ENCODE results near the gene ADAMTSL5. TPM values are rescaled to one million over a fixed set of nuclear protein-coding genes. Genes with fewer than 3 reads are reported as not detected.

The ADAMTSL5 gene
- total and polyA plus RNA-seq, 2 of the 13 experiments (the other 11 are each of a cell fraction or from before 2014, with no cell fraction given), result 0.60 to 2.7 TPM

DNA sequence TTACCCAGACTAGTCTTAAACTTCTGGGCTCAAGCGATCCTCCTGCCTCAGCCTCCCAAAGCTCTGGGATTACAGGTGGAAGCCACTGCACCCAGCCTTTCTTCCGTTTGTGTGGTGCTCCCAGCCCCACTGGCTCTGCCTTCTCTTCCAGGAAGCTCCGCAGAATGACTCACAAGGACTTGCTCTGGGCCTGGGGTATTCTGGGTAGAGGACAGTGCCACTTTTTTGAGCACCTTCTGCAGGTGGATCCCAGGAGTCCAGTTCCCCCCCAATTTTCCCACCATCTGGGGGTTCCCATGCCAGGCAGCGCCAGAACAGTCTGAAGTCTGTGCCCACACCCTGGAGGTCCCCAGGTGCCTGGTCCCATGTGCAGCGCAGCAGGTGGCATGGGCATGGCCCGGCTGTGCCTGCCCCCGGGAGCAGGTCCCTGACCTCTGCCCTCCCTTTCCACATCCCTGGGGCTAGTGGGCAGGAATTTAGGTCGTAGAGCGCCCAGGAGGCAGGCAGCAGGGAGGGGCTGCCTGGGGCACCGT is 20.3 kb downstream of the ADAMTSL5 start (continued):
- TF ChIP-seq, protein P1, sequence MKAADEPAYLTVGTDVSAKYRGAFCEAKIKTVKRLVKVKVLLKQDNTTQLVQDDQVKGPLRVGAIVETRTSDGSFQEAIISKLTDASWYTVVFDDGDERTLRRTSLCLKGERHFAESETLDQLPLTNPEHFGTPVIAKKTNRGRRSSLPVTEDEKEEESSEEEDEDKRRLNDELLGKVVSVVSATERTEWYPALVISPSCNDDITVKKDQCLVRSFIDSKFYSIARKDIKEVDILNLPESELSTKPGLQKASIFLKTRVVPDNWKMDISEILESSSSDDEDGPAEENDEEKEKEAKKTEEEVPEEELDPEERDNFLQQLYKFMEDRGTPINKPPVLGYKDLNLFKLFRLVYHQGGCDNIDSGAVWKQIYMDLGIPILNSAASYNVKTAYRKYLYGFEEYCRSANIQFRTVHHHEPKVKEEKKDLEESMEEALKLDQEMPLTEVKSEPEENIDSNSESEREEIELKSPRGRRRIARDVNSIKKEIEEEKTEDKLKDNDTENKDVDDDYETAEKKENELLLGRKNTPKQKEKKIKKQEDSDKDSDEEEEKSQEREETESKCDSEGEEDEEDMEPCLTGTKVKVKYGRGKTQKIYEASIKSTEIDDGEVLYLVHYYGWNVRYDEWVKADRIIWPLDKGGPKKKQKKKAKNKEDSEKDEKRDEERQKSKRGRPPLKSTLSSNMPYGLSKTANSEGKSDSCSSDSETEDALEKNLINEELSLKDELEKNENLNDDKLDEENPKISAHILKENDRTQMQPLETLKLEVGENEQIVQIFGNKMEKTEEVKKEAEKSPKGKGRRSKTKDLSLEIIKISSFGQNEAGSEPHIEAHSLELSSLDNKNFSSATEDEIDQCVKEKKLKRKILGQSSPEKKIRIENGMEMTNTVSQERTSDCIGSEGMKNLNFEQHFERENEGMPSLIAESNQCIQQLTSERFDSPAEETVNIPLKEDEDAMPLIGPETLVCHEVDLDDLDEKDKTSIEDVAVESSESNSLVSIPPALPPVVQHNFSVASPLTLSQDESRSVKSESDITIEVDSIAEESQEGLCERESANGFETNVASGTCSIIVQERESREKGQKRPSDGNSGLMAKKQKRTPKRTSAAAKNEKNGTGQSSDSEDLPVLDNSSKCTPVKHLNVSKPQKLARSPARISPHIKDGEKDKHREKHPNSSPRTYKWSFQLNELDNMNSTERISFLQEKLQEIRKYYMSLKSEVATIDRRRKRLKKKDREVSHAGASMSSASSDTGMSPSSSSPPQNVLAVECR (CRISPR knock-in tag; IDR thresholded peaks at IDR 0.05; ENCODE audit: borderline replicate concordance), result 0 out of 2 replicates have a peak, but pooled peaks have one; percentile 30
- TF ChIP-seq ZC3H13 (CRISPR knock-in tag; IDR thresholded peaks at IDR 0.05), result no peak
- TF ChIP-seq POLR2A (IDR thresholded peaks at IDR 0.05; ENCODE audit: insufficient read depth in 1 of 2, low read depth in 2 of 2, low read length in 2 of 2), result peak in 1 of 2 experiments; percentile 42; a peak in 2 of 4 replicates
- TF ChIP-seq ZNF747 (CRISPR knock-in tag; IDR thresholded peaks at IDR 0.05; ENCODE audit: borderline replicate concordance), result 0 out of 2 replicates have a peak, but pooled peaks have one; percentile 34
- TF ChIP-seq, protein P2, sequence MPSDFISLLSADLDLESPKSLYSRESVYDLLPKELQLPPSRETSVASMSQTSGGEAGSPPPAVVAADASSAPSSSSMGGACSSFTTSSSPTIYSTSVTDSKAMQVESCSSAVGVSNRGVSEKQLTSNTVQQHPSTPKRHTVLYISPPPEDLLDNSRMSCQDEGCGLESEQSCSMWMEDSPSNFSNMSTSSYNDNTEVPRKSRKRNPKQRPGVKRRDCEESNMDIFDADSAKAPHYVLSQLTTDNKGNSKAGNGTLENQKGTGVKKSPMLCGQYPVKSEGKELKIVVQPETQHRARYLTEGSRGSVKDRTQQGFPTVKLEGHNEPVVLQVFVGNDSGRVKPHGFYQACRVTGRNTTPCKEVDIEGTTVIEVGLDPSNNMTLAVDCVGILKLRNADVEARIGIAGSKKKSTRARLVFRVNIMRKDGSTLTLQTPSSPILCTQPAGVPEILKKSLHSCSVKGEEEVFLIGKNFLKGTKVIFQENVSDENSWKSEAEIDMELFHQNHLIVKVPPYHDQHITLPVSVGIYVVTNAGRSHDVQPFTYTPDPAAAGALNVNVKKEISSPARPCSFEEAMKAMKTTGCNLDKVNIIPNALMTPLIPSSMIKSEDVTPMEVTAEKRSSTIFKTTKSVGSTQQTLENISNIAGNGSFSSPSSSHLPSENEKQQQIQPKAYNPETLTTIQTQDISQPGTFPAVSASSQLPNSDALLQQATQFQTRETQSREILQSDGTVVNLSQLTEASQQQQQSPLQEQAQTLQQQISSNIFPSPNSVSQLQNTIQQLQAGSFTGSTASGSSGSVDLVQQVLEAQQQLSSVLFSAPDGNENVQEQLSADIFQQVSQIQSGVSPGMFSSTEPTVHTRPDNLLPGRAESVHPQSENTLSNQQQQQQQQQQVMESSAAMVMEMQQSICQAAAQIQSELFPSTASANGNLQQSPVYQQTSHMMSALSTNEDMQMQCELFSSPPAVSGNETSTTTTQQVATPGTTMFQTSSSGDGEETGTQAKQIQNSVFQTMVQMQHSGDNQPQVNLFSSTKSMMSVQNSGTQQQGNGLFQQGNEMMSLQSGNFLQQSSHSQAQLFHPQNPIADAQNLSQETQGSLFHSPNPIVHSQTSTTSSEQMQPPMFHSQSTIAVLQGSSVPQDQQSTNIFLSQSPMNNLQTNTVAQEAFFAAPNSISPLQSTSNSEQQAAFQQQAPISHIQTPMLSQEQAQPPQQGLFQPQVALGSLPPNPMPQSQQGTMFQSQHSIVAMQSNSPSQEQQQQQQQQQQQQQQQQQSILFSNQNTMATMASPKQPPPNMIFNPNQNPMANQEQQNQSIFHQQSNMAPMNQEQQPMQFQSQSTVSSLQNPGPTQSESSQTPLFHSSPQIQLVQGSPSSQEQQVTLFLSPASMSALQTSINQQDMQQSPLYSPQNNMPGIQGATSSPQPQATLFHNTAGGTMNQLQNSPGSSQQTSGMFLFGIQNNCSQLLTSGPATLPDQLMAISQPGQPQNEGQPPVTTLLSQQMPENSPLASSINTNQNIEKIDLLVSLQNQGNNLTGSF (CRISPR knock-in tag; IDR thresholded peaks at IDR 0.05), result no peak
- TF ChIP-seq, protein P3, sequence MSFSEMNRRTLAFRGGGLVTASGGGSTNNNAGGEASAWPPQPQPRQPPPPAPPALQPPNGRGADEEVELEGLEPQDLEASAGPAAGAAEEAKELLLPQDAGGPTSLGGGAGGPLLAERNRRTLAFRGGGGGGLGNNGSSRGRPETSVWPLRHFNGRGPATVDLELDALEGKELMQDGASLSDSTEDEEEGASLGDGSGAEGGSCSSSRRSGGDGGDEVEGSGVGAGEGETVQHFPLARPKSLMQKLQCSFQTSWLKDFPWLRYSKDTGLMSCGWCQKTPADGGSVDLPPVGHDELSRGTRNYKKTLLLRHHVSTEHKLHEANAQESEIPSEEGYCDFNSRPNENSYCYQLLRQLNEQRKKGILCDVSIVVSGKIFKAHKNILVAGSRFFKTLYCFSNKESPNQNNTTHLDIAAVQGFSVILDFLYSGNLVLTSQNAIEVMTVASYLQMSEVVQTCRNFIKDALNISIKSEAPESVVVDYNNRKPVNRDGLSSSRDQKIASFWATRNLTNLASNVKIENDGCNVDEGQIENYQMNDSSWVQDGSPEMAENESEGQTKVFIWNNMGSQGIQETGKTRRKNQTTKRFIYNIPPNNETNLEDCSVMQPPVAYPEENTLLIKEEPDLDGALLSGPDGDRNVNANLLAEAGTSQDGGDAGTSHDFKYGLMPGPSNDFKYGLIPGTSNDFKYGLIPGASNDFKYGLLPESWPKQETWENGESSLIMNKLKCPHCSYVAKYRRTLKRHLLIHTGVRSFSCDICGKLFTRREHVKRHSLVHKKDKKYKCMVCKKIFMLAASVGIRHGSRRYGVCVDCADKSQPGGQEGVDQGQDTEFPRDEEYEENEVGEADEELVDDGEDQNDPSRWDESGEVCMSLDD (CRISPR knock-in tag; IDR thresholded peaks at IDR 0.05; ENCODE audit: borderline replicate concordance), result no peak
- TF ChIP-seq, protein P4, sequence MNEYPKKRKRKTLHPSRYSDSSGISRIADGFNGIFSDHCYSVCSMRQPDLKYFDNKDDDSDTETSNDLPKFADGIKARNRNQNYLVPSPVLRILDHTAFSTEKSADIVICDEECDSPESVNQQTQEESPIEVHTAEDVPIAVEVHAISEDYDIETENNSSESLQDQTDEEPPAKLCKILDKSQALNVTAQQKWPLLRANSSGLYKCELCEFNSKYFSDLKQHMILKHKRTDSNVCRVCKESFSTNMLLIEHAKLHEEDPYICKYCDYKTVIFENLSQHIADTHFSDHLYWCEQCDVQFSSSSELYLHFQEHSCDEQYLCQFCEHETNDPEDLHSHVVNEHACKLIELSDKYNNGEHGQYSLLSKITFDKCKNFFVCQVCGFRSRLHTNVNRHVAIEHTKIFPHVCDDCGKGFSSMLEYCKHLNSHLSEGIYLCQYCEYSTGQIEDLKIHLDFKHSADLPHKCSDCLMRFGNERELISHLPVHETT (CRISPR knock-in tag; conservative IDR thresholded peaks at IDR 0.05), result no peak
- no peak for TF ChIP-seq ZNF24 (IDR thresholded peaks at IDR 0.05)
- TF ChIP-seq CBX5 (CRISPR knock-in tag; IDR thresholded peaks at IDR 0.05; ENCODE audit: borderline replicate concordance), result no peak
- TF ChIP-seq NFYC (CRISPR knock-in tag; IDR thresholded peaks at IDR 0.05), result no peak
- TF ChIP-seq ZNF788 (CRISPR knock-in tag; IDR thresholded peaks at IDR 0.05; ENCODE audit: borderline replicate concordance), result no peak
- no peak for TF ChIP-seq JUND (CRISPR knock-in tag; IDR thresholded peaks at IDR 0.05)
- no peak for TF ChIP-seq KLF6 (CRISPR knock-in tag; IDR thresholded peaks at IDR 0.05)

All from HepG2 (cell line).